ENCODE results near the gene RASA3. TPM values are rescaled to one million over a fixed set of nuclear protein-coding genes. Genes with fewer than 3 reads are reported as not detected.

The RASA3 gene
- total RNA-seq, 2 experiments from 2014 or later: 28.9 to 32.3 TPM

- Mint-ChIP-seq H3K36me3 (ENCODE audit: low read depth) (peaks cover 47% of the 10 kb centered on the region), H3K4me1 (ENCODE audit: low read depth) (peaks cover 58% of the 10 kb centered on the region), H3K27me3 (no peaks in the 10 kb centered on the region), H3K9me3 (peaks cover 35% of the 10 kb centered on the region), H3K4me3 (no peak overlapping the region), H3K27ac (no peak overlapping the region)
- no peak for DNase-seq
- no peak for ATAC-seq
- POLR2A ChIA-PET: interaction anchor here (1.4 kb wide), 1 partner anchor 18 kb away, joined by 3 read pairs; no protein-coding TSS in a partner anchor
- CTCF ChIA-PET: interaction anchor here (1.0 to 1.4 kb wide), 2 partner anchors 10 to 25 kb away, joined by 4 read pairs; no protein-coding TSS in a partner anchor
- intact Hi-C loops (cut with micrococcal nuclease): no loop called here
- no peak for TF ChIP-seq CTCF (IDR thresholded peaks at IDR 0.05)
These were observed 40.0 kb downstream of the RASA3 start for GRCh38 chr13:114092468-114092867.

- peak overlapping the region; percentile 77 for H3K27ac Mint-ChIP-seq
- peaks cover 48% of the 10 kb centered on the region for H3K36me3 Mint-ChIP-seq (ENCODE audit: low read depth)
- H3K9me3 Mint-ChIP-seq: peaks cover 35% of the 10 kb centered on the region
- no peak for TF ChIP-seq CTCF (IDR thresholded peaks at IDR 0.05)
- CTCF ChIA-PET: no interaction called here
- H3K27me3 Mint-ChIP-seq: no peaks in the 10 kb centered on the region
- POLR2A ChIA-PET: interaction anchor here (1.0 kb wide), 1 partner anchor 36 kb away, joined by 3 read pairs; no protein-coding TSS in a partner anchor
- DNase-seq: no peak
- peak; percentile 66 for ATAC-seq
- H3K4me1 Mint-ChIP-seq (ENCODE audit: low read depth): peaks cover 38% of the 10 kb centered on the region
- peak overlapping the region; percentile 16 for H3K4me3 Mint-ChIP-seq
- intact Hi-C loops (cut with micrococcal nuclease): no loop called here
These were observed 41.9 kb downstream of the RASA3 start for GRCh38 chr13:114090476-114090875.

- no peak for DNase-seq
- POLR2A ChIA-PET: no interaction called here
- H3K27me3 Mint-ChIP-seq: no peaks in the 10 kb centered on the region
- H3K27ac Mint-ChIP-seq: peak overlapping the region; percentile 77
- intact Hi-C loops (cut with micrococcal nuclease): no loop called here
- peaks cover 44% of the 10 kb centered on the region for H3K36me3 Mint-ChIP-seq (ENCODE audit: low read depth)
- H3K9me3 Mint-ChIP-seq: peaks cover 35% of the 10 kb centered on the region
- H3K4me3 Mint-ChIP-seq: no peak overlapping the region
- ATAC-seq: no peak
- CTCF ChIA-PET: no interaction called here
- TF ChIP-seq CTCF (IDR thresholded peaks at IDR 0.05): no peak
- H3K4me1 Mint-ChIP-seq (ENCODE audit: low read depth): peaks cover 34% of the 10 kb centered on the region
These were observed 42.5 kb downstream of the RASA3 start for GRCh38 chr13:114089751-114090400.

- no peak overlapping the region for H3K4me3 Mint-ChIP-seq
- ATAC-seq: peak; percentile 13
- H3K36me3 Mint-ChIP-seq (ENCODE audit: low read depth): peaks cover 44% of the 10 kb centered on the region
- intact Hi-C loops (cut with micrococcal nuclease): no loop called here
- H3K27ac Mint-ChIP-seq: peak overlapping the region; percentile 32
- H3K4me1 Mint-ChIP-seq (ENCODE audit: low read depth): peaks cover 32% of the 10 kb centered on the region
- CTCF ChIA-PET: no interaction called here
- POLR2A ChIA-PET: no interaction called here
- H3K9me3 Mint-ChIP-seq: peaks cover 35% of the 10 kb centered on the region
- H3K27me3 Mint-ChIP-seq: no peaks in the 10 kb centered on the region
- no peak for TF ChIP-seq CTCF (IDR thresholded peaks at IDR 0.05)
- no peak for DNase-seq
These were observed 43.1 kb downstream of the RASA3 start for GRCh38 chr13:114089341-114089740.

GRCh38 chr13:114088863-114089262, 43.6 kb downstream of the RASA3 start:
- intact Hi-C loops (cut with micrococcal nuclease): no loop called here
- peaks cover 39% of the 10 kb centered on the region for H3K36me3 Mint-ChIP-seq (ENCODE audit: low read depth)
- H3K9me3 Mint-ChIP-seq: peaks cover 33% of the 10 kb centered on the region
- peak overlapping the region; percentile 32 for H3K27ac Mint-ChIP-seq
- peaks cover 29% of the 10 kb centered on the region for H3K4me1 Mint-ChIP-seq (ENCODE audit: low read depth)
- no peaks in the 10 kb centered on the region for H3K27me3 Mint-ChIP-seq
- ATAC-seq (no peak), DNase-seq (no peak)
- CTCF ChIA-PET: no interaction called here
- TF ChIP-seq CTCF (IDR thresholded peaks at IDR 0.05): no peak
- H3K4me3 Mint-ChIP-seq: no peak overlapping the region
- POLR2A ChIA-PET: no interaction called here

Data from activated CD8-positive, alpha-beta T cell treated with anti-CD3 and anti-CD28 coated beads for 36 hours (primary cell).